Adipose tissue (tissue), 3 donors: Measurements from ENCODE around the gene AP2A2. TPM values are rescaled to one million over a fixed set of nuclear protein-coding genes. Genes with fewer than 3 reads are reported as not detected.

Source experiments
- H3K27ac ChIP-seq: one replicate; pipeline ENCODE4 v1.5.1; 2013; ENCODE audit warnings: low read depth, low read length
- WGBS, 3 donors: extraction: QIAGEN DNeasy Blood & Tissue Kit; methylation state at CpG; one replicate each; pipeline ENCODE4 v1.1.7; 2013; 5-methylcytosine and 5-hydroxymethylcytosine counted together
- polyA plus RNA-seq, 3 donors: library from polyadenylated mRNA; stranded (reverse); fragments of 200-250 nt; gene quantifications; one replicate each; pipeline ENCODE4 v1.2.3, GENCODE V29; 2013
- donor health status: healthy with polysubstance abuse.
- donor health status: Bipolar disorder and iron deficiency.
- donor health status: healthy.

Gene AP2A2
- polyA plus RNA-seq, 3 donors, result 32.0 to 57.4 (median 37.3) TPM

DNA sequence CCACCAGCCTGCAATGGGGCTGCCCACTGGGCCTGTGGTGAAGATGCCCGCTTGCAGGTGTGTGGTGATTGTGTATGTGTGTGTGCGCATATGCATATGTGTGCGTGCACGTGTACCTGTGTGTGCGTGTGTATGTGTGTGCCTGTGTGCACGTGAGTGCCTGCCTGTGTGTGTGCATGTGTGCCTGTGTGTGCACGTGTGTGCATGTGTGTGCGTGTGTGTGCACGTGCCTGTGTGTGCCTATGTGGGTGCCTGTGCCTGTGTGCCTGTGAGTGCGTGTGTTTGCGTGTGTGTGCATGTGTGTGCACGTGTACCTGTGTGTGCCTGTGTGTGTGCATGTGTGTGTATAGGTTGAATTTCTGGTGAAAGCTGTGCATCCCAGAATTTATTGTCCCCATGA is 113.3 kb downstream of the AP2A2 start:
- no peak overlapping the region for H3K27ac ChIP-seq
- 88 to 96% (median 93%) methylated on average over 12 of the region's 12 CpGs for WGBS, 3 donors

DNA sequence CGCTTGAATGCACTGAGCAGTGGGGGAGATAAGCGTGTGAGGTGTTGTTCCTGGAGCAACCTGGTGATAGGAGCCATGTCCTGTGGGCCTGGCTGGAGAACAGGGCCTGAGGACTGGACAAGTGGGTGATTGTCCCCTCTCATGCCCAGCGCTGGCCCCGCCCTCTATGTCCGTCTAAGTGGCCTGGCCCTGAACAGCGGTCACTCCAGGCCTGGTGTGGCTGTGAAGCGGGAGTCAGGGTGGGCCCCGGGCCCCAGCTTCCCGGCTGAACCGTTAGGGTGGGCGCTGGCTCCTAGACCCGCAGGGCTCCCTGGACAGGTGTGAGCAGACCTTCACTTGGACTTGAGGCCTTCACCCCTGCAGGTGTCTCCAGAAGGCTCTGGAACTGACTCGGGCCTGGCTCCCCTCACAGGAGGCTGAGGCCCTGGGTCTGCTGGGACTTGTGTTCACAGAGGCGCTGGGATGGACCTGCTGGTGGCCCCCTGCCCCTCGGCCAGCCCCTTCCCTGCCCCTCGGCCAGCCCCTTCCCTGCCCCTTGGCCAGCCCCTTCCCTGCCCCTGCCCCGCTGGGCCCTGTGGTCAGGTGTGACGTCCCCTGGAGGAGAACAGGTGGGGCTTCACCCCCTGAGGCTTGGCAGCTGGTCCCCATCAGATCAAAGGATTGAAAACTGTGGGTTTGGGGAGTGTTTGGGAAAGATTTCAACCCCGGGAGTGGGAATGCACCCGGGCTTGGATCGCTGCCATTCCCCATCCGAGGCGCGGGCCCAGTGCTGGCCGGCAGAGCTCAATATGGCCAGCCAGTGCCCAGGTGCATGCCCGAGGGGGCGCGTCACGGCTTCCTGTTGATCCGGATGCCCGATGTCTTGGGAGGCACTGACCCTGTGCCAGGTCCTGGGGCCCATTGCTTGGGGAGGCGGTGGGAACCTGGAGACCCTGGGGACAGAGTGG is 114.1 kb downstream of the AP2A2 start:
- WGBS, 3 donors, result 70 to 77% (median 75%) methylated on average over 27 to 32 of the region's 32 CpGs
- H3K27ac ChIP-seq, result no peak overlapping the region

DNA sequence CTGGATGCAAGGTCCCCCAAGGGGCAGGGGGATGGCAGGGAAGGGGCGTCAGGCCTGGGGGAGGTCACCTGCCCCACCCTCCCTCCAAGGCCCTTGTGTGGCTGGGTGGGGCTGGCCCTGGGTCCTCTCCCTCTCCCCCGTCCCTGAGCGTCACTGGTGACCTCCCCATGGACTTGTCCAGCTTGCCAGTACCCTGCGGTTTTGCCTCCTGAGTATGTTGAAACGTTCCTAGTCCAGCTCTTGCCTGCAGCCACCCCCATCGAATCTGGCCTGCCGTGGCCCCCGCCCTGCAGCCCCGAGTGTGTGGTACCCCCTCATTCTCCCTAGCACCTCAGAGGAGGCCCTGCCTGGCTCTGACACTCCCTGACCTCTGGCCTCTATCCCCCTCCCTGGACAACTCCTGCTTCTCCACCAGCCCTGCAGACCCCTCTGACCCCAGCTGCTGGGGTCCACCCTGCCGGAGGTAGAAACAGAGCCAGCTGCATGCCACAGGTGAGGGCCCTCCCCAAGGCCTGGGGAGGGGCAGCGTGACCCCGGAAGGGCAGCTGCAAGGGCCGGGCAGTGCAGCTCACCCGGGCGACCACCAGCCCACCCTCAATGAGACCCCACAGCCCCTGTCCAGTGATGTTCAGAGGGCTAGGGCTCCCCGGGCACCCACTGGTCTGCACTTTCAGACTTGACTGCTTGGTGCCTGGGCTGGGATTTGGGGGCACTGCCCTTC is 114.9 kb downstream of the AP2A2 start:
- 63 to 76% (median 74%) methylated on average over 14 to 16 of the region's 16 CpGs for WGBS, 3 donors
- H3K27ac ChIP-seq, result no peak overlapping the region

DNA sequence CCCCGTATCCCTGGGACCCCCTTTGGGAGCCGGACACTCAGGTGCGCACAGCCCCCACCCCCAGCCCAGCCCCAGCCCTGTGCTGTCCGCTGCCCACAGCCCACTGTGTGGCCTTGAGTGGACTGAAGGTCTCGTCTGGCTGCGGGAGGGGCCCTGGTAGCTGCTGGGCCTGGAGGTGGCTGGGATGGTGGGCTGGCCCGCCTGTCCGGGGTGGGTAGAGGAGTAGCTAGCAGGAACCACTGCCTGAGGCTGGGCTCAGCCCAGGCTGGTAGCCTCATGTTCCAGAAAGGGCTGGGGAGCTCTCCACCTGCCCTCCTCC is 115.4 kb downstream of the AP2A2 start:
- H3K27ac ChIP-seq, result no peak overlapping the region
- 71 to 91% (median 84%) methylated on average over 8 of the region's 8 CpGs for WGBS, 3 donors

DNA sequence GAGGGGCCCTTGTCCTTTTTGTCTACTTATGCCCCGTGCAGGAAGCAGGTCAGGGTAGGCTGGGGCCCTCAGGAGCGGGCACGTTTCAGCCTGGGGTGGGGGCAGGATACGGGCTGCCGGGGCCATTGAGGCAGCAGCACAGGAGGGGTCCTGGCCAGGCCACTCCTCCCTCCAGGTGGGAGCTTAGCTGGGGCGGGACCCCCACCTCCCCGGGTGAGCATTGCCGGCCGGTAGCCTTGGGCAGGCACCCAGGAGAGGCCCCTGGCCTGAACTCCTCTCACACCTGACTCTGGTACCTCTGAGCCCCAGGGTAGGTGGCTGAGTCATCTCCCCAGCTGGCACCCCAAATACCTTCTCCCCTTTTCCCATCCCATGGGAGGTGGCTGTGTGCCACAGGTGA is 115.8 kb downstream of the AP2A2 start:
- WGBS, 3 donors, result 33 to 79% (median 78%) methylated on average over 7 to 9 of the region's 9 CpGs
- H3K27ac ChIP-seq, result no peak overlapping the region

DNA sequence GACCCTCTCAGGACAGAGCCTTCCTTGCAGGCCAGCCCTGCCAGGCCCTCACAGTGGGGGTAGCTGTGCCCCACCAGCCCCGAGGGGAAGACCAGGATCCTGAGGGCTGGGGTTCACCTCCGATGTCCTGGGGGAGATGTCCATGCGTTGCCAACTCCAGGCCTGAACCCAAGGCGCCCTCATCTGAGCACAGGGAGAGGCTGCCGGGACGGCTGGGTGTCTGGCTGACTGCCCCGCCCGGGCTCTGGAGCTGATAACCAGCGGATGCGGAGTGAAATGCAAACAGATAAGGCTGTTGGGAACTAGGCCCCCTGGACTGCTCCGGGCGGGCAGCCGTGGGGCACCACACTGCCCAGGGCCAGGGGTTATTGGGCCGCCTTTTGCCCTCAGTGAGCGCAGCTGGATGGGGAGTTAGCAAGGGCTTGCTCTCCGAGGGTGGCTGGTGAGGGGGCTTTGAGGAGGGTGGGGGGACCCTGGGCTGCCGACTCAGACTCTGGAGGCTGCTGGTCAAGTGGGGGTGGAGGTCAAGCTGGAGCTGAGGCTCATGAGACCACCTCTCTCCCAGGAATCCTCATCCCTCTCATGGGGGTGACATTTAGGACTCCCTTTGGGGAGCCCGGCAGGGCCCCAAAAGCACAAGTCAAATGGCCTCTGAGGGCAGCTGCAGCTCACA is 116.4 kb downstream of the AP2A2 start:
- WGBS, 3 donors, result 20 to 64% (median 61%) methylated on average over 18 of the region's 18 CpGs
- no peak overlapping the region for H3K27ac ChIP-seq

DNA sequence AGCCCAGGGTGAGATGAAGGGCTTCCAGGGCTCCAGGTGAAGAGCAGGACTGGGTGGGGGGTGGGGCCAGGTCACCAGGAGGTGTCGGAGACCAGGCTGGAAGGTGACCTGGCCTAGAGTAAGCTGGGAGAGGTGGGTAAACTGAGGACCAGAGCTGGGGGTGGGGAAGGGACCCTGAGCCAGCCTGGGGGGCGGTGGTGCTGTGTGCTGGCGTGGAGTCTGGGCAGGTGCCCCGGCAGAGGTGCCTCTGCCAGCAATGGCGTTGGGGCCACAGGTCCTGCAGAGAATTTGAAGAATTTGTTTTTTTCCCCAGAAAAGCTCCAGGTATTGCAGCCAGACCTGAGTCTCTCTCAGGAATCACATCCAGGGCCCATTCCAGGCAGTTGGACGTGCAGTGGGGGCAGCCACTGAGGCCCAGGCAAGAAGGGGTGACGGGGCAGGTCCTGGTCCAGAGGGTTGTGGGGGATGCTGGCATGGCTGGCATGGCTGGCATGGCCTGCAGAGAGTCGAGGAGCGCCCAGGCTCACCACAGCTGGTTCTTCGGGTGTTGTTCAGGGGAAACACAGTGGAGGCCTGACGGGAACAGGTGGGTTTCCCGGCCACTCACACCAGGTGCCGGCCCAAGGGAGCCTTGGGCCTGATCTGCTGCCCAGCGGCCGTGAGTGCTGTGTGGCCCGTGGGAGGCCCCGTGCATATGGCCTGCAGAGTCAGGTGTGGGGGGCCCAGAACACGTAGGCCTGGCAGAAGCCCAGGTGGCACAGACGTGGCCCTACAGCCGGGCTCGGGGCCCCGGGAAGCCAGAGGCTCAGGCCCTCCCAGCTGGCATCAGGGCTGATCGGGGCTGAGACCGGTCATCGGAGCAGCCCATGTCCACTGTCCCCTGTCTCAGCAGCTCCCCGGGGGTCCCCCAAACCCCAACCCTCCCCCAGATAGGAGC is 117.2 kb downstream of the AP2A2 start:
- 87 to 90% (median 90%) methylated on average over 25 to 26 of the region's 26 CpGs for WGBS, 3 donors

DNA sequence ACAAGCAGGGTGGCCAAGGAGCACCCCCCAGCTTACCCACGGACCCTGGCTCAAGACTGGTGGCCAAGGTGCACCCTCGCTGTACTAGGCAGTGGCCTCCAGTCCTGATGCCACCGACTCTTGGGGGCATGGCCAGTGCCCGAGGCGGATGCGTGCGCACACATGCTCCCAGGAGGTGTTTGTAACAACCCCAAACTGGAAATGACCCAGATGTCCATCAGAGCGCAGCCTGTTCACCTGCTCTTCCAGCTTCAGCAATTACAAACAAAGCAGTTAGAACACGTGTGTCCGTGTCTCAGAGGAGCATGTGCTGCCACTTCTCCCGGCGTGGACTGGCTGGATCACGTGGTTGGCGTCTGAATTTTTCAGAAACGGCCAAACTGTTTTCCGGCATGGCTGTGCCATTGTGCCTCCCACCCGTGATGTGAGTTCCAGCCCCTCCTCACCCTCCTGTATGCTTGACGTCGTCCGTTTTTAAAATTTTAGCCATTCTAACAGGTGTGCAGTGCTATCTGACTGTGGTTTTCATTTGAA is 118.0 kb downstream of the AP2A2 start:
- H3K27ac ChIP-seq, result no peak overlapping the region
- WGBS, 3 donors, result 88 to 91% (median 90%) methylated on average over 20 of the region's 20 CpGs

More for the DNA sequence above, 117.2 kb downstream of the AP2A2 start:
- H3K27ac ChIP-seq, result no peak overlapping the region

DNA sequence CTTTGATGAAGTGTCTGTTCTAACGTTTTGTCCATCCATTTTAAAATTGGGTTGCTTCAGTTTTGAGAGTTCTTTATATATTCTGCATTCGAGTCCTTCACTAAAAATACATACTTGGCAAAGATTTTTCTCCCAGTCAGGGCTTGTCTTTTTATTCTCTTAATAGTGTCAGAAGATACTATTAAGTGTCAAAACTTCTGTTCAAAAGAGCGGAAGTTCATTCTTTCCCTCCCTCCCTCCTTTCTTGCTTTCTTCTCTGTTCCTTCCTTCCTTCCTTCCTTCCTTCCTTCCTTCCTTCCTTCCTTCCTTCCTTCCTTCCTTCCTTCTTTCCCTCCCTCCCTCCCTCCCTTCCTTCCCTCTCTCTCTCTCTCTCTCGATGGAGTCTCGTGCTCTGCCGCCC is 118.5 kb downstream of the AP2A2 start:
- H3K27ac ChIP-seq, result no peak overlapping the region
- 59 to 88% (median 73%) methylated on average over 4 to 6 of the region's 6 CpGs for WGBS, 3 donors

DNA sequence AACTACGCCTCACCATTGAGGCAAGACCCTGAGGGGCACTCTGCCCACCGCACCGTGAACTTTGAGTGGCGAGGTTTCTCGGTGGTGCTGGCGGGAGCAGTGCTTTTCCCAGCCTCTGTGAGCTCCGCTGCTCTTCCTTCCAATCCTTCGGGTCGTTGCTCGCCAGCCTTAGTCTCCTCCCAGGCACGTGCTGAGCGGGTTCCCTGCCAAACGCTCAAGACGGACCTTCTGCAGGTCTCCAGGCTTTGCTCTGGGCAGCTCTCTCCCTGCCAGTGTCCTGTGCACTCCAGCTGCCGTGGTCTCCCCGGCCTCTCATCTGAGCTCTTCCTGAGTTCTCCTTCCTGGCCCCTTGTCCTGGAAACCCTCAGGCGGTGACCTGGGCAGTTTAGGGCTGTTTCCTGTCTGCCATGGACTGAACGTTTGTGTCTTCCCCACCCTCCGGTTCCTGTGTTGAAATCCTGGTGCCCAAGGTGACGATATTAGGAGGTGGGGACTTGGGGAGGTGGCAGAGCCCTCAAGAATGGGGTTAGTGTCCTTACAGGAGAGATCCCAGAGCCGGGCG is 122.0 kb downstream of the AP2A2 start:
- 50 to 74% (median 52%) methylated on average over 22 of the region's 22 CpGs for WGBS, 3 donors

DNA sequence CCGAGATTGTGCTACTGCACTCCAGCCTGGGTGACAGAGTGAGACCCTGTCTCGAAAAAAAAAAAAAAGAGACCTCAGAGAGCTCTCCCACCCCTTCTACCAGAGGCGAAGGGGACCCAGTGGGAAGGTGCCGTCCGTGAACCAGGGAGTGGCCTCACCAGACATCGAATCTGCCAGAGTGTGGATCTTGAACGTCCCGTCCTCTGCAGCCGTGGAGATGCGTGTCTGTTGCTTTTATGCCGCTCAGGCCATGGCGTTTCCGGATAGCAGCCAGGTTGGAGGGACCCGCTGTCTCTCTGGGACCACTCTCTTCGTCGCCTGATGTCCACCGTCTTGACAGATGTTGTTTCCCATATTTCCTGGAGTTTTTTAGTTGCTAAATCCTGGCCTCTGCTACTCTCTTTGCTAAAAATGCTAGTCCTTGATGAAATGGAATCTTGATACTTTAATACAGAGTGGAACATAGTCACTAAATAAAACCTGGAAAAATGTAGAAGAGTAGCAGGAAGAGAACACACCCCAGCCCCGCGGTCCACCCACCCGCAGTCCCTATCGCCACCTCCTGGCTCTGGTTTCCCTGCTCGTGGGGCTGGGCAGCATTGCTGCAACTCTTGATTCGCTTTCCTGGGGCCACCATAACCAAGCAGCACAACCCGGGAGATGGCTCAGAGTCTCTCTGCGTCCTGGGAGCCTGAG is 122.9 kb downstream of the AP2A2 start:
- 58 to 85% (median 62%) methylated on average over 25 of the region's 25 CpGs for WGBS, 3 donors

More for the DNA sequence above, 122.0 kb downstream of the AP2A2 start:
- H3K27ac ChIP-seq, result no peak overlapping the region

DNA sequence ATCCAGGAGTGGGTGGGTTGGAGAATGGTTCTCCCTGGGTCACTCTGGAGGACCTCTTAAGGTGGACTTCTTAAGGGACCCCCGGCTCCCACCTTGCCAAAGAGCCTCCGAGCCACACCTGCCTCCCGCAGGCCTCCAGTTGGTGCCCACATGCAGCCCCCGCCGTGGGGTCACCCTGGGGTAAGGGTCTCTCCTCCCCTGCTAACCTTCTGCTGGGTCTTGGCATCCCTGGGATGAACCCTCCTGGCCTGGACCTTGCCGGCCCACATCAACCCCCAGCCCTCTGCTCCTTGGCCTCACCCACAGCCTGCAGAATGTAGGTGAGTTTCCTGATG is 123.4 kb downstream of the AP2A2 start:
- 79 to 92% (median 87%) methylated on average over 6 of the region's 6 CpGs for WGBS, 3 donors
- H3K27ac ChIP-seq, result no peak overlapping the region

More for the DNA sequence above, 122.9 kb downstream of the AP2A2 start:
- H3K27ac ChIP-seq, result no peak overlapping the region

DNA sequence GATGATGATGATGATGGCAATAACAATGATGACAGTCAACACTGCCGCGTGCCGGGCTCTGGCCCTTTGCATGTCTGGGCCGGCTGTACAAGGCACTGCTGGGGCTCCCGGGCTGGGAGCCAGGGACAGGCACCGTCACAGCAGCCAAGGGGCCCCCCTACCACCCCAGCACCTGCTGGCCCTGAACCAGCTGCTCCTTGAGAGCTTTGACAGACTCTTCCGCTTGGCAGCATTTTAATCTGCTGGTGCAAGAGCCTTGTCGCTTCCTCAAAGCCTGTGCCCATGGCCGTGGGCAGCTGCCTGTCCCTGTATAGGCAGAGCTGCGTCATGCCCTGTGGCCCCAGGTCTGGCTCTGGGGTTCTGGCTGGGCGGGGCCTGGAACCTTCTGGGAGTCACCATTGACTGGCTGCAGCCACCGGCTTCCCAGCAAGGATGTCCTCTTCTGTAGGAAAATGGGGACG is 123.8 kb downstream of the AP2A2 start:
- 54 to 67% (median 61%) methylated on average over 12 to 13 of the region's 13 CpGs for WGBS, 3 donors
- H3K27ac ChIP-seq, result no peak overlapping the region

DNA sequence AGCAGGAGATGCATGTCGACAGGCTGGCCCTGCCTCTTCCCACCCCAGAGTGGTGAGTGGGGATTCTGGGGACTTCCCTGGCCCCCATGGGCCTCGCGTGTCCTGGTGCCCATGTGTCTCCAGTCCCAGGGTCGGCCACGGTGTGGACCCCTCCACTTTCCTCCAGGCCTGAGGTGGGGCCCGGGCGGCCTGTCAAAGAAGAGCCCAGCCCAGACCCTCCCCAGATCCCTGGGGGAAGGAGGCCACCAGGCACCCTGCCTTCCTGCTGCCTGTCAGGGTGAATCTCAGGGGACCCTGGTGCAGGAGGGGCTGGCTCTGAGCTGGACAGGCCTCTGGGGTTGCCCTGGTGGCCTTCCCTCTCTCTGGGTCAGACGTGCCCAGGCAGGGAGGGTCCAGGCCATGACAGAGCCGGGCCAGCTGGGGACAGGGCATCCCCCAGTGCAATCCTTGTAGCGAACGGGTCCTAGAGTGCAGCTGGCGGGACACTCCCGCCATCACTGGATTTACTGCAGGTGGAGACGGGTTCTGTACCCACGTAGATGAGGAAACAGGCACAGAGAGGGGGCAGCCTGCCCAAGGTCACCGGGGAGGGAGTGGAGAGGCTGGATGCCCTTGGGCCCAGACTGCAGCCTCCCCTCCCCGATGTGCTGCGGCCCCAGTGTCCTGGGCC is 124.4 kb downstream of the AP2A2 start:
- WGBS, 3 donors, result 72 to 79% (median 74%) methylated on average over 16 to 18 of the region's 18 CpGs
- H3K27ac ChIP-seq, result no peak overlapping the region

DNA sequence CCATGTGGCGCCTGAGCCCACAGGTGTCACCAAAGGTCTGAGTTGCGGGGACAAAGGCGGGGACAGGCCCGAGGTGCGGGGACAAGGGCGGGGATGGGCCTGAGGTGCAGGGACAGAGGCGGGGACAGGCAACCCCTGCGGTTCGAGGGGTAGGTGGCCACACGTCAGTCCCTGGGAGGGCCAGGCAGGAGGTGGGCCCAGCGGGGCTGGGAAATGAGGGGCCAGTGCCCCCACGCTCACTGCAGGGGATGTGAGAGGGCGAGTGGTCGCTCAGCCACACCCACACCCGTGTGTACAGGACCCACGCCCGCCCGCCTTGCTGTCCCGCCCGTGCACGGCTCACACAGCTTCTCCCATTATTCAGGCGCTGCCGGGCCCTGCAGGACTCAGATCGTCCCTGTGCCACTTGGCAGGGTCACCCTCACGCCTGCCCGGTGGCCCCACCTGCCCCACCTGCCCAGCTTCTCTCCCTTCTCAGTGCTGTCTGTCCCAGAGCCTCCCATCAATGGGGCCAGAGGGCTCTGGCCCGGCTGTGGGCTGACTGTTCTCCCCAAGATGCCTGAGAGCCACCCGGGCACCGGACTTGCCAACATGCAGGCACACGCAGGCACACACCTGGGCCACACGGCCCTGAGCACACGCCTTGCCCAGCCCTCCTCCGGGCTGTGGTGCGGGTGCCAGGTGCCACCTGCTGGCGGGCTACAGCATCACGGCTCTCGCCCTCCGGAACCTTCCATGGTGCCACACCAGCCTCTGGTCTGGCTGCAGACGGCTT is 125.1 kb downstream of the AP2A2 start:
- H3K27ac ChIP-seq, result no peak overlapping the region
- 39 to 47% (median 40%) methylated on average over 30 to 39 of the region's 39 CpGs for WGBS, 3 donors
